HG03442 (cell line): Measurements from ENCODE around the gene NUP37.

Source experiments
- ATAC-seq: cut with Tn5 transposase; IDR thresholded peaks from one replicate; pipeline ENCODE4 v1.9.1; 2021; ENCODE audit warnings: mild to moderate bottlenecking, moderate library complexity; ENCODE audit not compliant: unreplicated experiment

NUP37 gene

GRCh38 chr12:102033991-102034745 lies 85.7 kb downstream of the NUP37 start:
- ATAC-seq: no peak

- ATAC-seq: no peak
Observed at GRCh38 chr12:102031852-102032251, 88.1 kb downstream of the NUP37 start.

- no peak for ATAC-seq
Observed at GRCh38 chr12:102029141-102029540, 90.8 kb downstream of the NUP37 start.

GRCh38 chr12:102026728-102027127 lies 93.2 kb downstream of the NUP37 start:
- ATAC-seq: no peak

GRCh38 chr12:102024765-102025164 lies 95.1 kb downstream of the NUP37 start:
- ATAC-seq: no peak

GRCh38 chr12:102023343-102023930 lies 96.5 kb downstream of the NUP37 start:
- no peak for ATAC-seq
